Testis (tissue), 3 donors: ENCODE data around the gene TNS3. TPM values are rescaled to one million over a fixed set of nuclear protein-coding genes. Genes with fewer than 3 reads are reported as not detected.

Experiments
- DNase-seq: peaks from one replicate; pipeline ENCODE4 v3.0.0-alpha.2; 2019
- H3K27ac ChIP-seq, 2 donors: fragments of 200-600 bp; sonication (generic); one replicate each; pipeline ENCODE4 v1.5.1; 2019
- H3K27me3 ChIP-seq: fragments of 200-600 bp; sonication (generic); one replicate; pipeline ENCODE4 v1.5.1; 2019
- H3K36me3 ChIP-seq: fragments of 200-600 bp; sonication (generic); one replicate; pipeline ENCODE4 v1.5.1; 2017; ENCODE audit warnings: low read depth; ENCODE audit errors: missing control alignments
- H3K4me1 ChIP-seq: fragments of 200-600 bp; sonication (generic); one replicate; pipeline ENCODE4 v1.5.1; 2019
- H3K4me3 ChIP-seq, 2 donors: fragments of 200-600 bp; sonication (generic); one replicate each; pipeline ENCODE4 v1.5.1; 2017 to 2019
- H3K9me3 ChIP-seq: fragments of 200-600 bp; sonication (generic); one replicate; pipeline ENCODE4 v1.5.1; 2017
- POLR2A ChIP-seq: fragments of 450-650 bp; IDR thresholded peaks from one replicate; pipeline ENCODE4 v1.6.1; 2017; ENCODE audit warnings: antibody characterized with exemption, mild to moderate bottlenecking, moderate library complexity
- WGBS, 2 donors: methylation state at CpG; one replicate each; pipeline ENCODE4 v1.1.5; 2018; 5-methylcytosine and 5-hydroxymethylcytosine counted together
- intact Hi-C: fragments of 100-400 bp; cut with DNase I; formaldehyde crosslinking; loops from one replicate; pipeline ENCODE4 v1.15.1; 2023; ENCODE audit warnings: low total_unique reads
- polyA plus RNA-seq: library from polyadenylated mRNA; stranded (reverse); fragments of 350-450 nt; fragmentation: Illumina TruSeq; extraction: RNeasy Lipid Tissue Mini Kit (QIAGEN cat#74804); gene quantifications from one replicate; pipeline ENCODE4 v1.2.3, GENCODE V29; 2014; ENCODE audit warnings: low read depth, low replicate concordance; ENCODE audit not compliant: insufficient read depth
- total RNA-seq, 2 donors: library from RNA; depleted of rRNA; stranded (reverse); fragments of >200 nt; gene quantifications; one replicate each; pipeline ENCODE4 v1.2.3, GENCODE V29; 2016
- TF ChIP-seq, protein P1 (sequence below), 3 experiments: fragments of 450-650 bp in 2 of 3; fragments of 200-600 bp in 1 of 3; sonication (generic) in 1 of 3; IDR thresholded peaks; one replicate each; pipeline ENCODE4 v1.5.1; 2016 to 2019; ENCODE audit warnings: antibody characterized with exemption in 3 of 3, mild to moderate bottlenecking in 2 of 3, moderate library complexity in 1 of 3

TNS3 gene
- total and polyA plus RNA-seq, 3 donors from 2014 or later: 28.5 to 93.5 (median 60.0) TPM

DNA sequence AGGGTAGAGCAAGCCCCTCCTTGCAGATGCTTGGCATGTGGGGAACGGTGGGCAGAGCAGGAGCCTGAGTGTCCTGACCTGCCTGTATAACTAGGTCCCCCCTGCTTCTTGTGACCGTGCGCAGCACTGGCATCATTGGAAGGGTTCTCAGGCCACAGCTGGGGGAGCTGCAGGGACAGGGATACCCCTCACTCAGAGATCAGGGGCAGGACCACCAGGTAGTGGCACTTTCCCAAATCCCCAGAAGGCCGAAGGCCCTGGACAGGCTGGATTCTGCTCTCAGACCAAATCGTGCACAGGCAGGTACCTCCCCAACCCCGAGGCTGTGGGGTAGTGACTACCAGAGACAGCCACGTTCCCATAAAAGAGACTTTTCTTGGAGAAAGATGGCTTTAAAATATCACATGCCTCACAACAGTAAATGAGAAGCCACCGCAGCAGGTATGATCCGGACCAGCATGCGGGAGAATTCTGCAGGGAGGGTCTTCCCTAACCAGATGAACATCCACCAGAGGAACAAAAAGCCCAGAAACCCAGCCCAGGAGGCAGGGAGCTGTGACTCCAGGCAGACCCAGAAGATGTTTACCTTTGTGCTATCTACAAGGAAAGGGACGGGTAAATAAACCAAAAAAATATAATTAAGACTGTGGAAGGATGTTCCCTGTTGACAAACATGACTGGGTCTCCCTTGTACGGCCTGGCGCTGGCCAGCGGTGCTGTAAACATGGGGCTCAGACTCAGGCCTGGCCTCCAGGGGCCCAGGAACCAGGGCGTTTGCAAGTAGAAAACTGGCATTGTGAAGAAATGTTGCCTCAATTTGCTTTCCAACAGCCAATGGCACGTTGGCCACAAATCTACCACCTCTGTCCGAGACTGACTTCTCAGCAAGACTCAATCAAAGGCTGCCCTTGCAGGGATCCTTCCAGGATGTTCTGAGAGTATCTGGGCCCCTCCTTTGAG is 180.0 kb downstream of the TNS3 start:
- Histone ChIP-seq H3K4me1 (peaks cover 17% of the 10 kb centered on the region), H3K36me3 (no peaks in the 10 kb centered on the region), H3K27me3 (no peaks in the 10 kb centered on the region), H3K9me3 (no peaks in the 10 kb centered on the region), H3K27ac (no peak overlapping the region), H3K4me3 (no peak overlapping the region)
- WGBS, 2 donors: 88 to 90% methylated on average over 16 to 17 of the region's 17 CpGs
- no peak for DNase-seq
- intact Hi-C loops: no loop called here
- no peak for TF ChIP-seq POLR2A
- TF ChIP-seq, protein P1, sequence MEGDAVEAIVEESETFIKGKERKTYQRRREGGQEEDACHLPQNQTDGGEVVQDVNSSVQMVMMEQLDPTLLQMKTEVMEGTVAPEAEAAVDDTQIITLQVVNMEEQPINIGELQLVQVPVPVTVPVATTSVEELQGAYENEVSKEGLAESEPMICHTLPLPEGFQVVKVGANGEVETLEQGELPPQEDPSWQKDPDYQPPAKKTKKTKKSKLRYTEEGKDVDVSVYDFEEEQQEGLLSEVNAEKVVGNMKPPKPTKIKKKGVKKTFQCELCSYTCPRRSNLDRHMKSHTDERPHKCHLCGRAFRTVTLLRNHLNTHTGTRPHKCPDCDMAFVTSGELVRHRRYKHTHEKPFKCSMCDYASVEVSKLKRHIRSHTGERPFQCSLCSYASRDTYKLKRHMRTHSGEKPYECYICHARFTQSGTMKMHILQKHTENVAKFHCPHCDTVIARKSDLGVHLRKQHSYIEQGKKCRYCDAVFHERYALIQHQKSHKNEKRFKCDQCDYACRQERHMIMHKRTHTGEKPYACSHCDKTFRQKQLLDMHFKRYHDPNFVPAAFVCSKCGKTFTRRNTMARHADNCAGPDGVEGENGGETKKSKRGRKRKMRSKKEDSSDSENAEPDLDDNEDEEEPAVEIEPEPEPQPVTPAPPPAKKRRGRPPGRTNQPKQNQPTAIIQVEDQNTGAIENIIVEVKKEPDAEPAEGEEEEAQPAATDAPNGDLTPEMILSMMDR (IDR thresholded peaks at IDR 0.05): no peak

DNA sequence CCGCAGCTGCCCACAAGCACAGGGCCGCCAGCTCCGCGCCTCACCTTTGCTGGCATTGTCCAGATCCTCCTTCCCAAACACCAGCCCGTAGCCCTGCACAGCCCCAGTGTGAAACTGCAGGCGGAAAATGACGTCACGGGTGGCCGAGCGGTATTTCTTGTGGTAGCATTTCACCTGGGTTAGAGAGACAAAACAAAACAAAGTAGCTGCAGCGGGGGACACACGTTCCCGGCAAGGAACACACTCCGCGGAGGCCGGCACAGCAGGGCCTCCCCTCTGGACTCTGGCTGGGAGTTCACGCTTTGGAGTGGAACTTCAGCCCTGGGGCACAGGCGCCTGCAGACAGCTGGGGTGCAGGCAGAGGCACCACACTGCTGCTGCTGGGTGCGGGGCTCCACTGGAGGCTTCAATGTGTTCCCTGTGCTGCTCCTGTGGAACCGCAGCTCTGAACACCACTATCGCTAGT is 181.1 kb downstream of the TNS3 start:
- Histone ChIP-seq H3K9me3 (no peaks in the 10 kb centered on the region), H3K36me3 (no peaks in the 10 kb centered on the region), H3K27me3 (no peaks in the 10 kb centered on the region), H3K4me3 (no peak overlapping the region), H3K4me1 (peaks cover 8% of the 10 kb centered on the region), H3K27ac (no peak overlapping the region)
- DNase-seq: no peak
- WGBS, 2 donors: 83% methylated on average over 21 of the region's 21 CpGs
- intact Hi-C loops: no loop called here
- TF ChIP-seq, protein P1 (IDR thresholded peaks at IDR 0.05): no peak
- no peak for TF ChIP-seq POLR2A

DNA sequence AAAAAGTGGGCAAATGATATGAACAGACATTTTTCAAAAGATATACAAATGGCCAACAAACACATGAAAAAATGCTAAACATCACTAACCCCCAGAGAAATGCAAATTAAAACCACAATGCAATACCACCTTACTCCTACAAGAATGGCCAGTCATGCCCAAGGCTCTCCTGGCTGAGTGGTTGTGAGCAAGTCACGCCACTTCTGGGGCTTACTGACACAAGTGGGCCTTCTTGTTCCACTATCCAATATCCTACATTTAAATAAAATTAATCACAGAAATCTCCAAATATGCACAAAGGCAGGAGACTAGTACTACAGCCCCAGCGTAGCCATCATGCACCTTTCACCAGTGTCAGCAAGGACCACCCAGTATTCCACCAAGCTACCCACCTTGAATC is 181.9 kb downstream of the TNS3 start:
- intact Hi-C loops: no loop called here
- no peak overlapping the region for H3K4me3 ChIP-seq
- H3K36me3 ChIP-seq: no peaks in the 10 kb centered on the region
- DNase-seq: no peak
- H3K27me3 ChIP-seq: no peaks in the 10 kb centered on the region
- no peak overlapping the region for H3K27ac ChIP-seq
- TF ChIP-seq, protein P1 (IDR thresholded peaks at IDR 0.05): no peak
- no peak for TF ChIP-seq POLR2A
- no peaks in the 10 kb centered on the region for H3K9me3 ChIP-seq
- peaks cover 5% of the 10 kb centered on the region for H3K4me1 ChIP-seq
- 90 to 95% methylated on average over 2 of the region's 2 CpGs for WGBS, 2 donors

DNA sequence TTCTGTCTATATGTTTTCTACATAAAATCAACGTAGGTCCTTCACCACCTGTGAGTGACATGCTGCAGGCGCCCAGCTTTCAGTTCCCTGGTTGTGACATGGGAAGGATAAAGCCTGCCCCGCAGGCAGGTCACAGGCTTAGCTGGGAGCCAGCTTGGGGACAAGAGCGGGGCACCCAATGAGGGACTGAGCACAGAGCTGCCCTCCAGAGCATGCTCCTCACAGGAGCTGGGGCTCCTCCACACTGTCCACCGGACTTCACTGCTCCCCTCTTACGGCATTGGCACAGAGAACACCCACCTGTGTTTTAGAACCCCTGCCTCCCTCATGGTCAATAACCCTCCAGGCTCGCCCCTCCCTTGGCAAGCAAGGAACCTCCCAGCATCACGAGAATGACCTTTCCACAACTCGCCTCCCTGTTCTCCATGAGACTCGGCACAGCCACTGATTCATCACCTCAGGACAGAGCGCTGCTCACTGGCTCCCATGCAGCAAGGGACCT is 187.1 kb downstream of the TNS3 start:
- DNase-seq: no peak
- TF ChIP-seq, protein P1 (IDR thresholded peaks at IDR 0.05): no peak
- TF ChIP-seq POLR2A: no peak
- WGBS, 2 donors: 85 to 87% methylated on average over 11 of the region's 11 CpGs
- no peak overlapping the region for H3K27ac ChIP-seq
- H3K4me1 ChIP-seq: peaks cover 19% of the 10 kb centered on the region
- H3K4me3 ChIP-seq: no peak overlapping the region
- H3K36me3 ChIP-seq: no peaks in the 10 kb centered on the region
- intact Hi-C loops: no loop called here
- H3K9me3 ChIP-seq: no peaks in the 10 kb centered on the region
- no peaks in the 10 kb centered on the region for H3K27me3 ChIP-seq
